Lower leg skin (tissue), 4 donors: ENCODE measurements around the gene MECR. TPM values are rescaled to one million over a fixed set of nuclear protein-coding genes. Genes with fewer than 3 reads are reported as not detected.

Source experiments
- DNase-seq, 2 donors: peaks; one replicate each; pipeline ENCODE4 v3.0.0-alpha.2; 2019; ENCODE audit warnings: low spot score in 2 of 2
- H3K4me3 ChIP-seq: fragments of 200-600 bp; sonication (generic); 2 replicates; pipeline ENCODE4 v1.5.1; 2017; ENCODE audit warnings: mild to moderate bottlenecking, low read depth; ENCODE audit not compliant: poor library complexity, severe bottlenecking
- POLR2A ChIP-seq, 2 donors: fragments of 450-650 bp; IDR thresholded peaks; one replicate each; pipeline ENCODE4 v1.6.1; 2016 to 2017; ENCODE audit warnings: antibody characterized with exemption in 2 of 2, mild to moderate bottlenecking in 1 of 2, moderate library complexity in 1 of 2
- WGBS, 2 donors: methylation state at CpG; one replicate each; pipeline ENCODE4 v1.1.5; 2018; 5-methylcytosine and 5-hydroxymethylcytosine counted together
- intact Hi-C: fragments of 100-400 bp; cut with DNase I; formaldehyde crosslinking; loops from one replicate; pipeline ENCODE4 v1.15.0; 2023; ENCODE audit warnings: low total_unique reads
- total RNA-seq, 4 donors: library from RNA; depleted of rRNA; stranded (reverse); fragments of >200 nt; gene quantifications; one replicate each; pipeline ENCODE4 v1.1.0, GENCODE V29; 2016
- TF ChIP-seq, protein P1 (sequence below), 3 donors: fragments of 450-650 bp; IDR thresholded peaks; one replicate each; pipeline ENCODE4 v1.5.1; 2016; ENCODE audit warnings: antibody characterized with exemption in 3 of 3, mild to moderate bottlenecking in 3 of 3, moderate library complexity in 2 of 3

MECR gene
- total RNA-seq, 4 donors from 2014 or later, result 23.2 to 28.3 (median 25.3) TPM

DNA sequence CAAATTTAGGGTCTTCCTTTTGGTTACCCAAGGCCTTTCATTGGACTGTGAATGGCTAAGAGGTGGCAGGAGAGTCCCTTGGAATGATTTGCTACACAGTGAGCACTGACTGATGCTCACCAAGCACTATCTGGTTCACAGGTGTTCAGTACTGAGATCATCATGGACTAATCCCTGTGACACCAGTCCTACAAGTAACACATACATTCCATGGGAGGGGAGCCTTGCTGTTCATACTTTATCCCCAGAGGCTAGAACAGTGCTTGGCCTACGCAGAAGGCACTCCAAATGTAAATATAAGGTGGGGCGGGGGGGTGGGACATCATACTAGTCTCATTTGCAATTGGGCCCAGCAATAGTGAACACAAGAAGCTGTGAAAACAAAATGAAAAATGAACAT, 86.6 kb downstream of the MECR start:
- WGBS, 2 donors, result 81 to 86% methylated on average over 2 of the region's 2 CpGs
- DNase-seq, result no peak
- no peak for TF ChIP-seq POLR2A (IDR thresholded peaks at IDR 0.05)
- TF ChIP-seq, protein P1, sequence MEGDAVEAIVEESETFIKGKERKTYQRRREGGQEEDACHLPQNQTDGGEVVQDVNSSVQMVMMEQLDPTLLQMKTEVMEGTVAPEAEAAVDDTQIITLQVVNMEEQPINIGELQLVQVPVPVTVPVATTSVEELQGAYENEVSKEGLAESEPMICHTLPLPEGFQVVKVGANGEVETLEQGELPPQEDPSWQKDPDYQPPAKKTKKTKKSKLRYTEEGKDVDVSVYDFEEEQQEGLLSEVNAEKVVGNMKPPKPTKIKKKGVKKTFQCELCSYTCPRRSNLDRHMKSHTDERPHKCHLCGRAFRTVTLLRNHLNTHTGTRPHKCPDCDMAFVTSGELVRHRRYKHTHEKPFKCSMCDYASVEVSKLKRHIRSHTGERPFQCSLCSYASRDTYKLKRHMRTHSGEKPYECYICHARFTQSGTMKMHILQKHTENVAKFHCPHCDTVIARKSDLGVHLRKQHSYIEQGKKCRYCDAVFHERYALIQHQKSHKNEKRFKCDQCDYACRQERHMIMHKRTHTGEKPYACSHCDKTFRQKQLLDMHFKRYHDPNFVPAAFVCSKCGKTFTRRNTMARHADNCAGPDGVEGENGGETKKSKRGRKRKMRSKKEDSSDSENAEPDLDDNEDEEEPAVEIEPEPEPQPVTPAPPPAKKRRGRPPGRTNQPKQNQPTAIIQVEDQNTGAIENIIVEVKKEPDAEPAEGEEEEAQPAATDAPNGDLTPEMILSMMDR (IDR thresholded peaks at IDR 0.05), result no peak

DNA sequence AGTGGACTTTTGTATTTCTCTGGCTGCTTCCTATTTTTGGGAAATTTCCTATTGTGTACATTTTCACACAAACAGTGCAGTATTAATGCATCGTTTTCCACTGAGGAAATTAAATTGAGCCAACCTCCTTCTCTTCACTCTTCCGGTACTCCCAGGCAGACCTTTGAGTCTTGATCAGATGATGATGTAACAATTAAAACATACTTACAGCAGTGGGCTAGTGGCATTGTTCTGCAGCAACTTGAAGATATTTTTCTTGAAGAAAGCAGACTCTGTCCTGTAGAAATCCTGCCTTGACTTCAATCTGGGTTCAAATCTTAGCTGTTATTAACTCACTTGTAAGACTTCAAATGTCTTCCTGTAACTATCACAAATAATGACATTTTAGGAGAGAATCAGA, 88.0 kb downstream of the MECR start:
- WGBS, 2 donors, result 86 to 88% methylated on average over 2 of the region's 2 CpGs
- no peak for TF ChIP-seq POLR2A (IDR thresholded peaks at IDR 0.05)
- TF ChIP-seq, protein P1 (IDR thresholded peaks at IDR 0.05), result no peak
- no peak for DNase-seq
- intact Hi-C loops, result no loop called here
- H3K4me3 ChIP-seq, result no peak overlapping the region

More for the DNA sequence above, 86.6 kb downstream of the MECR start:
- intact Hi-C loops, result no loop called here
- no peak overlapping the region for H3K4me3 ChIP-seq

Other genes starting within 250 kb of the MECR start
- gene TMEM200B, start 107.0 kb downstream of the MECR start, total RNA-seq, result 1 to 10 TPM; 2.1 to 7.7 (median 4.5) TPM
- gene SRSF4, start 49.0 kb downstream of the MECR start, total RNA-seq, result 10 to 100 TPM; 47.3 to 89.4 (median 58.5) TPM
- gene PTPRU, start 5.6 kb upstream of the MECR start, total RNA-seq, result 10 to 100 TPM; 15.9 to 56.3 (median 30.6) TPM